HG02678 (cell line): Measurements from ENCODE around the gene FAM81A.
A peak's percentile ranks its signal among the peaks of the same experiment; 100 is the strongest.
"Not testable (repeated sequence)": the region's sequence is repeated elsewhere in the genome, so short reads cannot be mapped to it uniquely, and the experiment has no call there.

Experiments used
- ATAC-seq: cut with Tn5 transposase; IDR thresholded peaks from one replicate; pipeline ENCODE4 v1.9.1; 2021; ENCODE audit warnings: mild to moderate bottlenecking, moderate library complexity; ENCODE audit not compliant: unreplicated experiment

Gene FAM81A

DNA sequence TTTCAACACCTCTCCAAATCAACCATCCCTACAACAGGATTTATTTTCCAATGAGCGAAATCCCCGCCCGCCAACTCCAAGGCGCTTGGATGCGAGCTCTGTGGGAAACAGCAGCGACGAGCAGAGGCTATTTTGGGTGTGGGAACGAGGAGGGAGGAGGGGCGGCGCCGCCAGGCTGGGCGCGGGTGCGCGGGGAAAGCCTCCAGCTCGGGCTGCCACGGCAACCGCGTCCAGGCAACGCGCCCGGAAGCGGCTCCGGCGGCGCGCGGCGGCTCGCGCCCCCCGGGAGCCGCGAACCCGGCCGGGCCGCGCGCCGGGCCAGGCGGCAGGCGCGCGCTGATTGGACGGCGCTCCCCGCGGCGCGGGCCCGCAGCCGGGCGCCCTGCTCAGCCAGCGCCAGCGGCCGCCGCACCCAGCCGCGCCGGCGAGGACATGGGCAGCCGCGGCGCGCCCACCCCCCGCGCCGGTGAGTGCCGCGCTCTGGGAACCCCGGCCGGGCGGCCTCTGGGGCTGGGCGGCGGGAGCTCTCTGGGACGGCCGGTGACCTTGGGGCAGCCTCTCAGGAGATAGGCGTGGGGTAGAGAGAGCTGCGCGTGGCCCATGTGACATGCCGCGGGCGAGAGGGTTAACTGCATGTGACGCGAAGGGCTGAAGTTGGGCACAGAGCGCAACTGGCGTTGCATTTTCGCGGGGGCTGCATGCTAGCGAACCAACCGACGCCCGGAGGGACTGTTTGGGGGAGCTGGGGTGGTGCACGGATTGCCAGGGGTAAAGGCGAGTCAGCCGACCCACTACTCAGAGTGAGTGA is at the start of gene FAM81A:
FAM81A (plus strand) TSS at position 370 of the 808 bp plus-strand sequence. CDS start 20,441 bp downstream, outside the sequence.
- peak; percentile 77 for ATAC-seq

DNA sequence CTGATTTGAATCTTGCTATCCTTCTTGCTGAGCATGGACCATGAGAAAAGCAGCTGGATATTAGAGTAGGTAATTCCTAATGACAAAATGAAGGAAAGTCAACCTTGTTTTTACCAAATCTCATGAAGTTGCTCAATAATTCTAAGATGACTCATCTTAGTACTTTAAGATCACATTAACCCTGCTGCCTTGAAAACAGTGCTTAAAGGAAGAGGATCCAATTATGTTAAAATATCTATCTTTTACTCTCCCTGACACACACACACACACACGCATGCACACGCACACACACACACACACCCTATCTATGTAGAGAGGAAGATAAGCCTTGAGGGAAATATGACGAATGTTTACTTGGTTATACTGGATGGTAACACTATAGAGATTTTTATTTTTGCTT is 49.3 kb upstream of the FAM81A start:
- ATAC-seq: no peak

DNA sequence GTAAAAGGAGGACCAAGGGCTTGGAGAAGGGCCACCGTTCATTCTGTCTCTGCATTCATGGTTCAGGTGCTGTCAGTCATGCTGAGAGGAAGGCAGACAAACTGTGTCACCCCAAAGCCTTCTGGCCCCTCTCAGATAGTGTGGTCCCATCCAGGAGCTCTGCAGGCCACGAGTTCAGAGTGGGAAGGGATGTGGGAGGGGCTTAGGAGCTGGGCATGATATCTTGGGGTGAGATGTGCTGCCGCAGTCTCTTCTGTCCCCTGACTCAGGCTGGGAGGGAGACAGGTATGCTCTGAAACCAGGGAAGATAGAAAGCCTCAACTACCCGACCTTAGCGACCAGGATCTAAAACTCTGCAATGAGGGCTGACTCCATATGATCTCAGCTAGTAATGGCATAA is 45.7 kb upstream of the FAM81A start:
- ATAC-seq: no peak

DNA sequence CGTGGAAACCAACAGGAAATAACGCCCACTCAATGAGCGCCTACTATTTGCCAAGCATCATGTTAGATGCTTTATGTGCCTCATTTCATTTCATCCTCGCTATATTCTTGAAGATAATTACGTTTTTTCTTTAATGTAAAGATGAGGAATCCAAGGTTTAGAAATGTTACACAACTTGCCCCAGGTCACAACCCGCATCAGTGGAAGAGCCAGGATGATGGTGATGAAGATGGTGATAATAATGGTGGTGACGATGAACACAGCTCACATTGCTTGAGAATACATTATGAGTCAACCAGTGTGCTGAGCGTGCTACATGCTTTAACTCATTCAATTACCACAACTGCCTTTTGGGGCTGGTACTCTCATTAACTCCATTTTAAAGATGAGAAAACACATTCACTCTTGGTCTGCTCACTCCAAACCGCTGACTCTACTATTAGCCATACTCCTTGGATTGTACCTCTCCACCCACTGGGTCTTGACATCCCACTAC is 43.8 kb upstream of the FAM81A start:
- no peak for ATAC-seq

DNA sequence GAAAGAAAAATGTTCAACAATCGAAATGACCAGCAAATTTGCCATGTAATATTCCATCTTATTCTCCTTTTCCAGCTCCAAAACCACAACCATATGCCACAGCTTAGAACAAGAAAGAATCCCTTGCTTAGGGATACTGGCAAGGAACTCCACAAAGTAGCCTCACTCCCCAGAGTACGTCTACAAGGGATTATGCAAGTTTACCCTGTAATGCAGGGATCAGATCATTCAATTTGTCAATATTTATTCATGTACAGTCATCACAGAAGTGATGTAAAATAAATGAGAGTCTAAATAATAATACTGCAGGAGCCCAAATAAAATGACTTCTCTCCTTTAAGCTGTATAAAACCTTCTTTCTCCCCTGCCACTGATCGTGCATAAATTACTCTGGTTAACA is 41.8 kb upstream of the FAM81A start:
- ATAC-seq: no peak

DNA sequence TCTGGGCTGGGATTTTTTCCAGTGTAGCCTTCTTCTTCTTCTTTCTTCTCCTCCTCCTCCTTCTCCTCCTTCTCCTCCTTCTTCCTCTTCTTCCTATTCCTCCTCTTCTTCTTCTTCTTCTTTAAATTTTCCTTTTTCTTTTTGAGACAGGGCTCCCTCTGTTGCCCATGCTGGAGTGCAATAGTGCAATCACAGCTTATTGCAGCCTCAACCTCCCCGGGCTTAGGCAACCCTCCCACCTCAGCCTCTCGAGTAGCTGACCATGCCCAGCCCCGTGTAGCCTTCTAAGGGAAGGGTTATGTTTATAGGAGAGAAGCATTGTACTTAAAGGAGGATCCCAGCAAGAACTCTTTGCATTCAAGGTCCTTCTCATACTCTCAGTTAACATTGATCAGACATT is 41.3 kb upstream of the FAM81A start:
- ATAC-seq: no peak

DNA sequence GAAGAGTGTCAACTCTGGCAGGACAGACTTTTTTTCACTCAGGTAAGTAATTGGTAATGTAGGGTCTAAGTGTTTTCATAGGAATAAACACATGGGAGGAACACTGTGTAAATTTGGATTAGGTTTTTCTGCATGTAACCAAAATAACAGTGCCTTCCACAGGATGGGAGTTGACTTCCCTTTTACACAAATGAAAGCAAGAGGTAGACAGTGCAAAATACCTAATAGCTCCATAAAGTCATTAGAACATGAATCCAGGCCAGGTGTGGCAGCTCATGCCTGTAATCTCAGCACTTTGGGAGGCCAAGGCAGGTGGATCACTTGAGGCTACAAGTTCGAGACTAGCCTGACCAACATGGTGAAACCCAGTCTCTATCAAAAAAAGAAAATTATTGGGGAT is 39.8 kb upstream of the FAM81A start:
- ATAC-seq: no peak

DNA sequence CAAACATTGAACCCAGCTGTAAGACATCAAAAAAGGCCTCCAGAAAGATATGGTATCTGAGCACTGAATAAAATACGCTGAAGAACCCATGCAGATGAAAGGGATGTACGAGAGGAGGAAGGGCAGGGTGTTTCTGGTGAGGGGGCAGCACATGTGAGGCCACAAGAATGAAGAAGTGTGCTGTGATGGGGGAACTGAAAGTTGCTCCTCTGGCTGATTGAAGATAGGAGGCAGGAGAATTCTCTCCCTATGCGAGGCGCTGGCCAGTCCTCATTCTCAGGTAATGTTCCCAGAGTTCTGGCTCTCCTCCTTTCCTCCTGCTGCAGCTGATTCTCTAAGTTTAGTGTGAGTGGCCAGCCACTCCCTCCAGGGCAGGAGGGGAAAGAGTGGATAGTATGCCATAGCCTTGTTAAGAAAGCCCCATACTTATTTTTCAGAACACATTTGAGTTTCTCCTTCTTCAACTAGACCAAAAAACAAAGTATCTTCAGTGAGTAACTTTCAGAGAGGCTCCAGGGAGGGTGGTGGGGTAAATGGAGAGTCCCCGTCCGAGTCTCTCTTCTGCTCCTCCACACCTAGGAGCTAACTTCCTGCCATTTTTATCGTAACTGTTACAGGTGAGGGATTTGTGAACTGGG is 38.4 kb upstream of the FAM81A start:
- peak; percentile 88 for ATAC-seq

DNA sequence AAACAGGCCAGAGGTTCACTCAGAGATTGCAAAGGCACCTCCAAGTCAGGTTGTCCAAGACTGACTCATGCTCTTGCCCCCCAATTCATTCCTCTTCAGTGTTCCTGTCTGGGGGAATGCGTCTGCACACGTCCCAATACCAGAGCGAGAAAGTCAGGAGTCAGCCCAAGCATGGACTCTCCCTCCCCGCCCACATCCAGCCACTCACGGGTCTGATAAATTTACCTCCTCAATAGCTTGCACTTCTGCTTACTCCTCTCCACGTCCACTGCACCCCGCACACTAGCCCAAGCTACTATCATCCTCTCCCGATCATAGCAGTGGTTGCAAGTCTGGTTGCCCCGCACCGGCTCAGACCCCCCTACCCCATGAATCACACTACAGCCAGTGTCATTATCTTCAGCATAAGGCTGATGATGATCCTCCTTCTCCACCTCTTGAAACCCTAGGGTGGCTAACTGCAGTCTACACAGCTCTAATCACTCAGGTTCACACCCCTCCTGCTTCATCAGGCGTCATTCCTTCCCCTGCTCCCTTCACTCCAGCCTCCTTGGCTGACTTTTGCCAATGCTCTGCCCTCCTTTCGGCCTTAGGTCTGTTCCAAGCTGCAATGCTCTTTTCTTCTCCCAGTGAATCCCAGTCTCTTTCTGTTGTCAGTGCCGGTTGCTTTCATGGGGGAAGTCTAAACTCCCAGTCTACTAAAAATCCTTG is 37.7 kb upstream of the FAM81A start:
- ATAC-seq: peak; percentile 21

DNA sequence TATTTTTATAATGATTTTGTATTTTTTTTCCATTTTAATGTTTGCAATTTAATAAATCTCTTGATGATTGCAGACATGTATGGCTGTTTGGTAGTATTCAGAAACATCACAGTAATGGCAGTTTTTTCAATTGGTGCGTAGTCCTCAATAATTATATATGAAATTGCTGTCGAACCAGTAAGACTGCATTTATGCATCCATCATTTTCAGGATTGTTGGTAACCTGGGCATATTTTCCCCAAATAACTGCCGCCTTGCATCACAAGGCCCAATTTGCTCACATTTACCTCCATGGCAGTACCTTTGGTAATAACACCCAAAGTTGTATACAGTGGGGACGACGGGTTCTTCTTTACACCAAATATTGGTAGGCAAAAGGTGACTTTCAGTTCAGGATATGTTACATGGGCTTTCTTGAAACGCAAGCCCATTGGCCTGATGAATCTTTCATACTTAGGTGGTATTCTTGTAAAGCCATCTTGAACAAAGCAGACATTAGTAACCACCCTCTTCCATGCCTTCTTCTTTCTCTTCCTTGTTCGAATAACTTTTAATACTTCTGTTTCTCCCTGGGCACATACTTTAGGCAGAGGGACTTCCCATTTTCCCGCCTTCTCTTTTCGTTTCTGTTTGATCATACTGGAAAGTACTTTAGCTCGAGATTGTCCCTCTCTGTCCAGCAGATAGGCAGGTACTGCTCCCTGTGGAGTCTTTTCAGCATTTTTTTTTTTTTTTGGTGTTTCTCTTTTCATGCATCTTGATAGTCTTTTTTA is 36.7 kb upstream of the FAM81A start:
- ATAC-seq: not testable (repeated sequence)

DNA sequence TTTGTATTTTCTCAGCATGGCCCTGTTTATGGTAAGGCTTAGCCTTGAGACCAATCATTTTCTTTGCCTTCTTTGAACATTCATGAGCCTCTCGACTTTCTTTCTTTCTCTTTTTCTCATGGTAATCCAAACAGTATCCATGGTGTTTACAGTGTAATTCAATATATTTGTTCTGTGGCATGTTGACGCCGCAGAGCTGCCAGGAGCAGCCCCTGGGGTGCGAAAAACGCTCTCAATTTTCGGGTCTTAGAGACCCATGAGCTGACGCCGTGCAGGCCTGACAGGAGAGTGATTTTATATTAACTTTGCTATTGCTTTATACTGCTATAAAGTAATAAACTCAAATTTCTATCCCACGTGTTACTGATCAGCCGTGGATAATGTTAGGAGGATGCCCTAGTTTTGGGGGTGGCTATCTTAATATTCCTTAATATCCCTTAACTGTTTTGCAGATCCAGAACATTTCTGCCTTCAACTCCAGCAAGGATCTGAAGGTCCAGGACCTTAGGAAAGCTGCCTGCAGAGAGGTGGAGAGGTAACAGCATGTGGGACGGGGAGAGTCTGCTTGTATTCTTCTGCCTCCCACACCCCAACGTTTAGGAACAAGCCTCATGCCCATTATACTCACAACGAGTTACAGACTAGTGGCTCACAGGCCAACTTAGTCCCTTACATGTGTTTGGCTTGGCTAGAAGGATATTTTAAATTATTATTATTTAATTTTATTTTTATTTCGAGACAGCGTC is 36.0 kb upstream of the FAM81A start:
- no peak for ATAC-seq

DNA sequence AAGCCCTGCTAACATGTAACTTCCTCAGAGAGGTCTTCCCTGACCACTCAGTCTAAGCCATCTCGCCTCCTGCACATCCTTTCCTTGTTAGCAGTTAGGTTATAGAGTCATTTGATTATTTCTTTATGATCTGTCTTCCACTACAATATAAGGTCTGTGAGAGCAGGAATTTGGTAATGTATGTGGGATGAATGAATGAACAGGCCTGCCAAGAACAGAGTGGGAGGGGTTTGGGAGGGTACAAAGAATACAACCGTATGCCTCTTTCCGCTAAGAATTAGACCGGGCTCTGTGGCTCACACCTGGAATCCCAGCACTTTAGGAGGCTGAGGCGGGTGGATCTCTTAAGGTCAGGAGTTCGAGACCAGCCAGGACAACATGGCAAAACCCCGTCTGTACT is 32.9 kb upstream of the FAM81A start:
- ATAC-seq: no peak

DNA sequence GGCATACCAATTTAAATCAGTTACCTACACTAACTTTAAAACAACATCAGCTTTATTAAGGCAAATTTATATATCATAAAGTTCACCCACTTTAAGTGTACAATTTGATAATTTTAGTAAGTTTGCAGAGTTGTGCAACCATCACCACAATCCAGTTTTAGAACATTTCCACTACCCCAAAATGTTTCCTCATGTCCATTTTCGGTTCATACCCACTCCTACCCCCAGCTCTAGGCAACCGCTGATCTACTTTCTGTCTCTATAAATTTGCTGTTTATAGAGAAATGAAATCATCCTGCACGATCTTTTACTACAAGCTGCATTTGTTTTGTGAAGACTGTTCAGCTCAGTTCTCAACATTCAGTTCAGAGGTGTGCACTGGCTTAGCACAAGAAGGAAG is 31.5 kb upstream of the FAM81A start:
- ATAC-seq: peak; percentile 43

DNA sequence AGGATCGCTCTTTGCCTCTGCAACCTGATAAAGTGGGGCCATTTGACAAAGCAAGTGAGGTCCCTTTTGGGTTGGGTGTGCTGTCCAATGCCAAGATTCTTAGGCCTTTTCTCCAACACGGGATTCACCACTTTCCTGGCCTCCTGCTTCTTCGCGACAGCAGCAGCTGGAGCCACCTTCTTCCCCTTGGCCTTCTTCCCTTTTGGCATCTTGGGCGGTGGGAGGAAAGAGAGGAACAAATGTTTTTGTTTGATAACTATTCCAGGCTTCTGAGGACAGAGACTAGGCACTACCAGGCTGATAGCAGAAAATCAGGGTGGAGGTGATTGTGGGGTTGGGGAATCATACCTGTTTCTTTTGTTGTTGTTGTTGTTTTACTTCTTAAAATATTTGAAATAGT is 30.0 kb upstream of the FAM81A start:
- ATAC-seq: no peak

DNA sequence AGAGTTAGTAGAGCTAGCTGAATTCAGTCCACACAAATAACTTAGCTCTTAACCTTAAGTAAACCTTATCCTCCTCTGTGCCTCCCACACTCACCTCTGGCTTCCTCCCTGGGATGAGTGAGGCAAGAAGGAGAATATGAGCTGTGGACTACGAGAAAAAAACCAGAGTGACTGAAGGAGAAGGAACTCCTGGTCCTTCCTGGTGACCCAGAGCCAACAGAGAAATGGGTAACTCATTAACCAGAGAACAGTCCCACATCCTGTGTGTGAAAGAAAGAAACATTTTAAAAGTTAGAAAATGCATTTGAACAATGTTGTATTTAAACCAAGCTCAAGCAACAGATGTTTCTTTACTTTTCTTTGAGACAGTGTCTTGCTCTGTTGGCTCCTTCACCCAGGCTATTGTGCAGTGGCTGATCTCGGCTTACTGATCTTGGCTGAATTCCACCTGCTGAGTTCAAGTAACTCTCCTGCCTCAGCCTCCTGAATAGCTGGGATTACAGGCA is 27.5 kb upstream of the FAM81A start:
- no peak for ATAC-seq

DNA sequence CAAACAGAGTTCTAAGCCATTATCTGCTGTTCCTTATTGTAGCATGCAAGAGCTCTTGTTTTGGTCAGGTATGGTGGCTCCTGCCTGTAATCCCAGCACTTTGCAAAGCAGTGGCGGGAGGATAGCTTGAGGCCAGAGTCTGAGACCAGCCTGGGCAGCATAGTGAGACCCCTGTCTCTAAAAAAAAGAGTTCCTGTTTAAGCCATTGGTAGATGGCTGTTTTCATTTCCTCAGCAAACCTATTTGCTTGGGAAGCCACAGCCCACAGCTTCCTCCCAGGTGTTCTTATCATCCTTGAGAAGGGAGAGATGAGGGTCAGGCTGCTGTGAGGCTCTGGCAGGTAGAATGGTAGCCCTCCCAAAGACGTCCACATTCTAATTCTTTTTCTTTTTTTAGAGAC is 24.4 kb upstream of the FAM81A start:
- ATAC-seq: no peak

DNA sequence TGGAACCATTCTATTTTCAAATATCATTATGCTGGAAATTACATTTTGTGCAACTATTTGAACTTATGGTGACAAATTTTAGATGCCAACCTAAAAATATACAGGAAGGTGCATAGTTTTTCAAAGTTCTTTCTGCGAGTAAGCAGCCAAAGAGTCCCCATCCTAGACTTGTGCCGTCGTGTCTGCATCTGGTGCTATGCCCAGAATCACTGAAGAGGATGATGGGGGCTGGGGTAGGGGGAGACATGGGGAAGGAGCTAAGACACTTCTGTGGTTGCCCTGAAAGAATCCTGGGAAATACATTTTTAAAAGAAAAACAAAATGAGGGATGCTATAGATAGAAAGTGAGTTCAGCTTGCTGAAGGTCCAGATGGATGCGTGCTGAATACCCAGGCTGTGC is 21.2 kb upstream of the FAM81A start:
- no peak for ATAC-seq

DNA sequence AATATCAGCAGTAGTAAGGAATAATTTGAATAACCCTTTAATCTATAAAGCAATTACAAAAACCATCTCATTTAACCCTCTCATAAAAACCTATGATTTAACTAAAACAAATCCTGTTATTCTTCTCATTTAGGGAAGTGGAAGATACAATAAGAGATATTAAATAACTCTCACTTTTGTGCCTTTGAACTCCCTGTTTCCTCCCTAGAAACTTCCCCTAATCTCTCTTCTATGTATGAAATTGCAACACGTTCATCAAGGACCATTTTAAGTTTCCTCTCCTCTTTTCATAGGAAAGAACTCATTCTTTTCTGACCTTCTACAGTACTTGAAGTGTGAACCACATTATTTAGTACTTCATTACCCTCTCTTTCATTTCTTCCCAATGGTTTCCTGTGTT is 18.8 kb upstream of the FAM81A start:
- no peak for ATAC-seq

DNA sequence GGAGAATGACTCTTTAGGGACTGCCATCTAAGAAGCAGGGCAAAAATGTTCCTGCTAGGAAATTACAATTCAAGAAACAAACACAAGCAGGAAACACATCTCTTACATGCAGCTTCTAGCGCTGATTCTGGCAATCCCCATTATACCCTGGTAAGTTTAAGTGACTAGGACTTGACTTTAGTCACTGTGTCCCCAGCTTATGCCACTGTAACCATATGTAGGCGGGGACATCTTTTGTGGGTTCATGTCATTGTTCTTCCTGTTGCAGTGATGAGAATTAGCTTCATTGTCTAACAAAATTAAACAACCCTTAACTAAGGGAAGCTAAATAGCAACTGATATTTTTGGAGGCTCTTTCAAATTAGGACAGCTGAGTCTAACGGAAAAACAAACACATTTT is 17.9 kb upstream of the FAM81A start:
- ATAC-seq: no peak

DNA sequence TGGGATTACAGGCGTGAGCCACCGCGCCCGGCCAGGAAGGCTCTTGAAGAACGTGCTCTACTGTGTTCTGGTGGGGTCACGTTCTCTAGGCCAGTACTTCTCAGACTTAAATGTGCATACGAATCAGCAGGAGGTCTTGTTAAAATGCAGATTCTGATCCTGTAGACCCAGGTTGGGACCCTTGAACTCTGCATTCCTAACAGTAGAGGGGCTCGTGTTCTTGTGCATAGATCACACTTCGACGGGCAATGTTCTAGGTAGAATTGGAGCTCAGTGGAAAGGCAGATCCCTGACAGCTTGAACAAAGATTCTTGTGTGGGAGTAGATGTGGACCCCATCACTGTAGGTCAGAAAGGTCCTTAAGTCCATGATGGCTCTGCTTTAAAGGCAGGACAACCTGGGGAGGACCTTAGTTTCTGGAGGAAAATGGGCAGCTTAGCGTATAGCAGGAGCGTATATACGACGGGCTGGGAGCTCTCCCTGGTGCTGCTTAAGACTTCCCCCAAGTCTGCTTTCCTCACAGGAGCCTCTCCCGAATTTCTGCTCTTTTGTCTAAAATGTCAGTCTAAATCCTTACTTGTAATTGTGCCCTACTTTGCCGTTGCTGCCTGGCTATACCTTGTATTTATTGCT is 16.9 kb upstream of the FAM81A start:
- no peak for ATAC-seq
